Upper lobe of left lung (tissue), 4 donors: Measurements from ENCODE around the gene NKX6-2.

Experiments
- POLR2A ChIP-seq, 4 donors: fragments of 450-650 bp; IDR thresholded peaks; one replicate each; pipeline ENCODE4 v1.5.1; 2016 to 2017; ENCODE audit warnings: antibody characterized with exemption in 4 of 4, mild to moderate bottlenecking in 2 of 4
- POLR2AphosphoS5 ChIP-seq, 2 donors: sonication (generic); formaldehyde crosslinking; IDR thresholded peaks; one replicate each; pipeline ENCODE4 v1.5.1; 2017; ENCODE audit warnings: antibody characterized with exemption in 2 of 2
- TF ChIP-seq, protein P1 (sequence below), 6 experiments: fragments of 450-650 bp in 4 of 6; fragments of 200-600 bp in 2 of 6; sonication (generic) in 2 of 6; IDR thresholded peaks; one replicate each; pipeline ENCODE4 v1.5.1; 2016 to 2019; ENCODE audit warnings: antibody characterized with exemption in 6 of 6

GRCh38 chr10:132755166-132755711, 30.7 kb downstream of the NKX6-2 start:
- TF ChIP-seq, protein P1, sequence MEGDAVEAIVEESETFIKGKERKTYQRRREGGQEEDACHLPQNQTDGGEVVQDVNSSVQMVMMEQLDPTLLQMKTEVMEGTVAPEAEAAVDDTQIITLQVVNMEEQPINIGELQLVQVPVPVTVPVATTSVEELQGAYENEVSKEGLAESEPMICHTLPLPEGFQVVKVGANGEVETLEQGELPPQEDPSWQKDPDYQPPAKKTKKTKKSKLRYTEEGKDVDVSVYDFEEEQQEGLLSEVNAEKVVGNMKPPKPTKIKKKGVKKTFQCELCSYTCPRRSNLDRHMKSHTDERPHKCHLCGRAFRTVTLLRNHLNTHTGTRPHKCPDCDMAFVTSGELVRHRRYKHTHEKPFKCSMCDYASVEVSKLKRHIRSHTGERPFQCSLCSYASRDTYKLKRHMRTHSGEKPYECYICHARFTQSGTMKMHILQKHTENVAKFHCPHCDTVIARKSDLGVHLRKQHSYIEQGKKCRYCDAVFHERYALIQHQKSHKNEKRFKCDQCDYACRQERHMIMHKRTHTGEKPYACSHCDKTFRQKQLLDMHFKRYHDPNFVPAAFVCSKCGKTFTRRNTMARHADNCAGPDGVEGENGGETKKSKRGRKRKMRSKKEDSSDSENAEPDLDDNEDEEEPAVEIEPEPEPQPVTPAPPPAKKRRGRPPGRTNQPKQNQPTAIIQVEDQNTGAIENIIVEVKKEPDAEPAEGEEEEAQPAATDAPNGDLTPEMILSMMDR (IDR thresholded peaks at IDR 0.05), result no peak
- TF ChIP-seq POLR2AphosphoS5 (IDR thresholded peaks at IDR 0.05) (no peak), POLR2A (IDR thresholded peaks at IDR 0.05) (no peak)
